ENCODE results near the gene ZNF492. TPM values are rescaled to one million over a fixed set of nuclear protein-coding genes. Genes with fewer than 3 reads are reported as not detected.
"Not testable (repeated sequence)": the region's sequence is repeated elsewhere in the genome, so short reads cannot be mapped to it uniquely, and the experiment has no call there.

ZNF492 gene
- total RNA-seq, 1 experiment from 2014 or later = not detected

- not testable (repeated sequence) for DNase-seq (ENCODE audit: low read depth)
These were observed 16.9 kb upstream of the ZNF492 start for GRCh38 chr19:22617181-22617580.

GRCh38 chr19:22617614-22618320, 16.4 kb upstream of the ZNF492 start:
- DNase-seq (ENCODE audit: low read depth) = no peak

GRCh38 chr19:22619371-22619770, 14.8 kb upstream of the ZNF492 start:
- no peak for DNase-seq (ENCODE audit: low read depth)

- no peak for DNase-seq (ENCODE audit: low read depth)
These were observed 14.2 kb upstream of the ZNF492 start for GRCh38 chr19:22619932-22620331.

GRCh38 chr19:22620401-22620800, 13.7 kb upstream of the ZNF492 start:
- DNase-seq (ENCODE audit: low read depth) = no peak

- DNase-seq (ENCODE audit: low read depth) = no peak
These were observed 13.2 kb upstream of the ZNF492 start for GRCh38 chr19:22620912-22621311.

GRCh38 chr19:22622020-22622419, 12.1 kb upstream of the ZNF492 start:
- no peak for DNase-seq (ENCODE audit: low read depth)

GRCh38 chr19:22622901-22623840, 11.0 kb upstream of the ZNF492 start:
- no peak for DNase-seq (ENCODE audit: low read depth)

GRCh38 chr19:22623841-22624221, 10.3 kb upstream of the ZNF492 start:
- no peak for DNase-seq (ENCODE audit: low read depth)

GRCh38 chr19:22625266-22626035, 8.7 kb upstream of the ZNF492 start:
- DNase-seq (ENCODE audit: low read depth) = no peak

- no peak for DNase-seq (ENCODE audit: low read depth)
These were observed 6.6 kb upstream of the ZNF492 start for GRCh38 chr19:22627526-22627925.

- DNase-seq (ENCODE audit: low read depth) = no peak
These were observed 5.7 kb upstream of the ZNF492 start for GRCh38 chr19:22628401-22628800.

- DNase-seq (ENCODE audit: low read depth) = no peak
These were observed 315 bp downstream of the ZNF492 start for GRCh38 chr19:22634450-22634827.

GRCh38 chr19:22685493-22685892, 51.4 kb downstream of the ZNF492 start:
- DNase-seq (ENCODE audit: low read depth) = not testable (repeated sequence)

GRCh38 chr19:22702661-22703060, 68.5 kb downstream of the ZNF492 start:
- not testable (repeated sequence) for DNase-seq (ENCODE audit: low read depth)

GRCh38 chr19:22703096-22703495, 69.0 kb downstream of the ZNF492 start:
- DNase-seq (ENCODE audit: low read depth) = not testable (repeated sequence)

GRCh38 chr19:22708983-22709382, 74.9 kb downstream of the ZNF492 start:
- no peak for DNase-seq (ENCODE audit: low read depth)

Other genes with a start within 250 kb of the ZNF492 start
- gene ZNF98, start 212.0 kb upstream of the ZNF492 start, total RNA-seq (2014; rRNA removed) = not detected in 2 replicates
- under 0.01 TPM in 1 of 2 replicates, not detected in the other for gene ZNF99, start 149.8 kb downstream of the ZNF492 start, total RNA-seq (2014; rRNA removed)
- not detected in 2 replicates for gene ZNF723, start 198.0 kb downstream of the ZNF492 start, total RNA-seq (2014; rRNA removed)